ENCODE data around the gene SFXN1. TPM values are rescaled to one million over a fixed set of nuclear protein-coding genes. Genes with fewer than 3 reads are reported as not detected.

The SFXN1 gene
- total RNA-seq, 2 experiments from 2014 or later, result 147 to 154 TPM

DNA sequence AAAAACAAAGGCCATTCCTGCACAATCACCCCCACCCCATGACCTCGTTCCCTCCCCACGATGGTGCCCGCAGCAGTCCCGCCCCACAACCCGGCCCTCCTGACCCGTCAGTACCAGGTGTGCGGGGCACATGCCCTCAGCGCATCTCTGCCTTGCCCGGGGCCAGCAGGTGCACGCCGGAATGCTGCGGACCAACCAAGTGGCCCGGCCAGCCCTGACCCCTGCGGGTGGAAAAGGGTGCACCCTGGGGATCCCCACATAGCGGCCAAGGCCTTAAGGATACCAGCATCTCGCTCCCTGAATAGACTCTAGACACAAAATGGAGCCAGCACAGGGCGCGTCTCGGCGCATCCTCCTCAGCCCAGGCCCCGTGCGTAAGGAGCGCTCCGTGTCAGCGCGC, 6.0 kb downstream of the SFXN1 start:
- no peak for DNase-seq (ENCODE audit: low spot score)
- Histone ChIP-seq H3K36me3 (ENCODE audit: insufficient read depth, low read length) (peaks cover 91% of the 10 kb centered on the region), H3K4me2 (ENCODE audit: low read length) (no peak overlapping the region), H3K9me3 (ENCODE audit: low read length) (no peaks in the 10 kb centered on the region), H2AFZ (ENCODE audit: low read length) (no peak overlapping the region), H3K27ac (ENCODE audit: low read depth, low read length, poor library complexity, severe bottlenecking) (no peak overlapping the region), H3K9me2 (ENCODE audit: insufficient read depth, low read length) (no peaks in the 10 kb centered on the region), H3K4me3 (ENCODE audit: low read depth, low read length, poor library complexity, severe bottlenecking) (no peak overlapping the region), H3K4me1 (ENCODE audit: insufficient read depth, low read length, poor library complexity, severe bottlenecking) (peaks cover 12% of the 10 kb centered on the region), H3K79me2 (ENCODE audit: insufficient read depth, low read depth, low read length) (peaks cover 99% of the 10 kb centered on the region), H4K20me1 (ENCODE audit: insufficient read depth, low read length) (peaks cover 48% of the 10 kb centered on the region)
- intact Hi-C loops (cut with micrococcal nuclease; ENCODE audit: unreplicated experiment), result no loop called here
- TF ChIP-seq, protein P1, sequence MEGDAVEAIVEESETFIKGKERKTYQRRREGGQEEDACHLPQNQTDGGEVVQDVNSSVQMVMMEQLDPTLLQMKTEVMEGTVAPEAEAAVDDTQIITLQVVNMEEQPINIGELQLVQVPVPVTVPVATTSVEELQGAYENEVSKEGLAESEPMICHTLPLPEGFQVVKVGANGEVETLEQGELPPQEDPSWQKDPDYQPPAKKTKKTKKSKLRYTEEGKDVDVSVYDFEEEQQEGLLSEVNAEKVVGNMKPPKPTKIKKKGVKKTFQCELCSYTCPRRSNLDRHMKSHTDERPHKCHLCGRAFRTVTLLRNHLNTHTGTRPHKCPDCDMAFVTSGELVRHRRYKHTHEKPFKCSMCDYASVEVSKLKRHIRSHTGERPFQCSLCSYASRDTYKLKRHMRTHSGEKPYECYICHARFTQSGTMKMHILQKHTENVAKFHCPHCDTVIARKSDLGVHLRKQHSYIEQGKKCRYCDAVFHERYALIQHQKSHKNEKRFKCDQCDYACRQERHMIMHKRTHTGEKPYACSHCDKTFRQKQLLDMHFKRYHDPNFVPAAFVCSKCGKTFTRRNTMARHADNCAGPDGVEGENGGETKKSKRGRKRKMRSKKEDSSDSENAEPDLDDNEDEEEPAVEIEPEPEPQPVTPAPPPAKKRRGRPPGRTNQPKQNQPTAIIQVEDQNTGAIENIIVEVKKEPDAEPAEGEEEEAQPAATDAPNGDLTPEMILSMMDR (conservative IDR thresholded peaks at IDR 0.05; ENCODE audit: low read length), result no peak
- no peak for TF ChIP-seq EZH2phosphoT487 (IDR thresholded peaks at IDR 0.05; ENCODE audit: borderline replicate concordance, low read depth, low read length)
- ChIA-PET CTCF (ENCODE audit: unreplicated experiment) (no interaction called here), POLR2A (no interaction called here)
- BruUV-seq (replicated peaks), result no TSS peak

DNA sequence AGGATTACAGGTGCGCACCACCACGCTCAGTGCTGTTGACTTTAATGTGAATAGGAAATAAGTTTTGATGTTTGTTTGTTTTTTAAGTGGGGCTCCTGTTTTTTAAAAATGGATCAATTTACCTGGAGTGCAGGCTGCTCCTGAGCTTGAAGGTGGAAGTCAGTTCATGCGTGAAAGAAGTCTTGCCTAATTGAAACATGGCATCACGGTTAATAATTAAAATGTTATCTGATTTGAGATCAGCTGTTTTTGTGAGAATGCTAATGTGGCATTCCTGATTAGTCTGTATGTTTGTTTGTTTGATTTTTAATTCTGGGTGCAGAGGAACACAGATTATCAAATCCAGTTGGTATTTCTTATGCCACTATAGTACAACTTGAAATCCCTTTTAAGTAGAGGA, 6.5 kb downstream of the SFXN1 start:
- H4K20me1 ChIP-seq (ENCODE audit: insufficient read depth, low read length), result peaks cover 53% of the 10 kb centered on the region
- H3K9me2 ChIP-seq (ENCODE audit: insufficient read depth, low read length), result no peaks in the 10 kb centered on the region
- intact Hi-C loops (cut with micrococcal nuclease; ENCODE audit: unreplicated experiment), result no loop called here
- H3K4me3 ChIP-seq (ENCODE audit: low read depth, low read length, poor library complexity, severe bottlenecking), result no peak overlapping the region
- no peak overlapping the region for H3K4me2 ChIP-seq (ENCODE audit: low read length)
- H3K4me1 ChIP-seq (ENCODE audit: insufficient read depth, low read length, poor library complexity, severe bottlenecking), result peaks cover 10% of the 10 kb centered on the region
- no TSS peak for BruUV-seq (replicated peaks)
- H3K9me3 ChIP-seq (ENCODE audit: low read length), result no peaks in the 10 kb centered on the region
- no peak for DNase-seq (ENCODE audit: low spot score)
- ChIA-PET CTCF (ENCODE audit: unreplicated experiment) (no interaction called here), POLR2A (no interaction called here)
- peaks cover 95% of the 10 kb centered on the region for H3K36me3 ChIP-seq (ENCODE audit: insufficient read depth, low read length)
- peaks cover 99% of the 10 kb centered on the region for H3K79me2 ChIP-seq (ENCODE audit: insufficient read depth, low read depth, low read length)
- no peak for TF ChIP-seq EZH2phosphoT487 (IDR thresholded peaks at IDR 0.05; ENCODE audit: borderline replicate concordance, low read depth, low read length)
- TF ChIP-seq, protein P1 (conservative IDR thresholded peaks at IDR 0.05; ENCODE audit: low read length), result no peak
- H2AFZ ChIP-seq (ENCODE audit: low read length), result no peak overlapping the region
- no peak overlapping the region for H3K27ac ChIP-seq (ENCODE audit: low read depth, low read length, poor library complexity, severe bottlenecking)

DNA sequence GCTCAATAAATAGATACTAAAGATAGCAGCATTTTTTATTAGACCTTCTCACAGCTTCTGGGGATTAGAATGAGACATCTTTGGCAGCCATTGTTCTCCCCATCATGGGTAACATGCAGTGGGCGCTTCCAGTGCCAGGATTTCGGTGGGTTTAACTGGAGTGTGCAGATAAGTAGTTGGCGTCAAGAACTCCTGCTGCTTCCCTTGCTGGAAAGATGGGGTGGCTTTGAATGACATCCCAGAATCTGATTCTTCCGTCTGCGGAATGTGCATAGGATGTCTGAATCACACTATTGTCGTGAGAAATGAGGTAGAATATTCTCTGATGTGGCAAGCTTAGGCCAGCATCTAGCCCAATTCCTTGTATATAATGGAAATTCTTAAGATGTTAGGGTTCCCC, 7.3 kb downstream of the SFXN1 start:
- peaks cover 5% of the 10 kb centered on the region for H3K4me1 ChIP-seq (ENCODE audit: insufficient read depth, low read length, poor library complexity, severe bottlenecking)
- ChIA-PET POLR2A (no interaction called here), CTCF (ENCODE audit: unreplicated experiment) (no interaction called here)
- DNase-seq (ENCODE audit: low spot score), result no peak
- H3K79me2 ChIP-seq (ENCODE audit: insufficient read depth, low read depth, low read length), result peaks cover 99% of the 10 kb centered on the region
- no peak overlapping the region for H3K27ac ChIP-seq (ENCODE audit: low read depth, low read length, poor library complexity, severe bottlenecking)
- intact Hi-C loops (cut with micrococcal nuclease; ENCODE audit: unreplicated experiment), result no loop called here
- H3K9me3 ChIP-seq (ENCODE audit: low read length), result no peaks in the 10 kb centered on the region
- H3K4me3 ChIP-seq (ENCODE audit: low read depth, low read length, poor library complexity, severe bottlenecking), result no peak overlapping the region
- BruUV-seq (replicated peaks), result no TSS peak
- H4K20me1 ChIP-seq (ENCODE audit: insufficient read depth, low read length), result peaks cover 57% of the 10 kb centered on the region
- no peak overlapping the region for H3K4me2 ChIP-seq (ENCODE audit: low read length)
- peaks cover 99% of the 10 kb centered on the region for H3K36me3 ChIP-seq (ENCODE audit: insufficient read depth, low read length)
- TF ChIP-seq, protein P1 (conservative IDR thresholded peaks at IDR 0.05; ENCODE audit: low read length), result no peak
- TF ChIP-seq EZH2phosphoT487 (IDR thresholded peaks at IDR 0.05; ENCODE audit: borderline replicate concordance, low read depth, low read length), result no peak
- no peaks in the 10 kb centered on the region for H3K9me2 ChIP-seq (ENCODE audit: insufficient read depth, low read length)
- no peak overlapping the region for H2AFZ ChIP-seq (ENCODE audit: low read length)
